ENCODE data around the gene MED13L.

Gene MED13L

GRCh38 chr12:116278667-116279066 is 1.2 kb upstream of the MED13L start:
- in situ Hi-C loops (cut with MboI; ENCODE audit: low sequenced_read_pairs): no loop called here

- in situ Hi-C loops (cut with MboI; ENCODE audit: low sequenced_read_pairs): no loop called here
These were observed 760 bp upstream of the MED13L start for GRCh38 chr12:116278279-116278626.

- in situ Hi-C loops (cut with MboI; ENCODE audit: low sequenced_read_pairs): no loop called here
These were observed 634 bp downstream of the MED13L start for GRCh38 chr12:116276652-116277466.

- in situ Hi-C loops (cut with MboI; ENCODE audit: low sequenced_read_pairs): no loop called here
These were observed 2.7 kb downstream of the MED13L start for GRCh38 chr12:116274551-116275375.

GRCh38 chr12:116273813-116274550 is 3.5 kb downstream of the MED13L start:
- in situ Hi-C loops (cut with MboI; ENCODE audit: low sequenced_read_pairs): no loop called here

GRCh38 chr12:116267948-116268347 is 9.5 kb downstream of the MED13L start:
- in situ Hi-C loops (cut with MboI; ENCODE audit: low sequenced_read_pairs): no loop called here

- in situ Hi-C loops (cut with MboI; ENCODE audit: low sequenced_read_pairs): no loop called here
These were observed 10.7 kb downstream of the MED13L start for GRCh38 chr12:116266631-116267349.

- in situ Hi-C loops (cut with MboI; ENCODE audit: low sequenced_read_pairs): no loop called here
These were observed 11.3 kb downstream of the MED13L start for GRCh38 chr12:116266168-116266601.

- in situ Hi-C loops (cut with MboI; ENCODE audit: low sequenced_read_pairs): no loop called here
These were observed 11.9 kb downstream of the MED13L start for GRCh38 chr12:116265351-116266147.

- in situ Hi-C loops (cut with MboI; ENCODE audit: low sequenced_read_pairs): no loop called here
These were observed 12.9 kb downstream of the MED13L start for GRCh38 chr12:116264525-116265070.

- in situ Hi-C loops (cut with MboI; ENCODE audit: low sequenced_read_pairs): no loop called here
These were observed 13.6 kb downstream of the MED13L start for GRCh38 chr12:116263844-116264243.

- in situ Hi-C loops (cut with MboI; ENCODE audit: low sequenced_read_pairs): no loop called here
These were observed 14.1 kb downstream of the MED13L start for GRCh38 chr12:116263431-116263830.

- in situ Hi-C loops (cut with MboI; ENCODE audit: low sequenced_read_pairs): no loop called here
These were observed 14.8 kb downstream of the MED13L start for GRCh38 chr12:116262741-116263140.

- in situ Hi-C loops (cut with MboI; ENCODE audit: low sequenced_read_pairs): no loop called here
These were observed 15.9 kb downstream of the MED13L start for GRCh38 chr12:116261525-116262100.

GRCh38 chr12:116259800-116260577 is 17.5 kb downstream of the MED13L start:
- in situ Hi-C loops (cut with MboI; ENCODE audit: low sequenced_read_pairs): no loop called here

GRCh38 chr12:116257826-116258225 is 19.7 kb downstream of the MED13L start:
- in situ Hi-C loops (cut with MboI; ENCODE audit: low sequenced_read_pairs): no loop called here

GRCh38 chr12:116257215-116257614 is 20.3 kb downstream of the MED13L start:
- in situ Hi-C loops (cut with MboI; ENCODE audit: low sequenced_read_pairs): no loop called here

- in situ Hi-C loops (cut with MboI; ENCODE audit: low sequenced_read_pairs): no loop called here
These were observed 27.6 kb downstream of the MED13L start for GRCh38 chr12:116249938-116250337.

All from HL-60/S4 treated with retinoic acid at 250 ng/mL for 4 days and 3 days (cell line).